H1 (cell line): ENCODE results near the gene ITGB2. TPM values are rescaled to one million over a fixed set of nuclear protein-coding genes. Genes with fewer than 3 reads are reported as not detected.

Source experiments
- CTCF ChIA-PET: fragments of 300-600 bp; sonication (Branson Sonifier 250); formaldehyde crosslinking; loops from one replicate; lab custom pipeline; 2021; ENCODE audit not compliant: partially characterized antibody; lab: Charles Lee
- POLR2A ChIA-PET: fragments of 300-600 bp; sonication (Branson Sonifier 250); formaldehyde crosslinking; loops from one replicate; lab custom pipeline; 2021; ENCODE audit warnings: inconsistent platforms; ENCODE audit not compliant: partially characterized antibody; lab: Charles Lee
- DNase-seq, 2 experiments: peaks; one replicate each; pipeline versions ENCODE4 v3.0.0 to v3.0.0-alpha.2; 2010 to 2022; ENCODE audit warnings: low spot score in 2 of 2, low read depth in 1 of 2, mixed read lengths in 1 of 2
- FAIRE-seq: peaks from 2 replicates; lab custom pipeline; 2011; peaks lifted over from hg19 to GRCh38; lab: Jason Lieb, UNC
- H2AFZ ChIP-seq: 2 replicates; pipeline ENCODE4 v1.8.1; 2012; ENCODE audit warnings: low read length, inconsistent platforms
- H2AK5ac ChIP-seq: 2 replicates; pipeline ENCODE4 v1.6.1; 2013; ENCODE audit warnings: low read depth, low read length
- H2BK120ac ChIP-seq: replicated peaks from 2 replicates; pipeline ENCODE3; 2013; ENCODE audit warnings: low read depth, low read length, inconsistent platforms
- H2BK12ac ChIP-seq: 2 replicates; pipeline ENCODE4 v1.6.1; 2013; ENCODE audit warnings: low read depth, low read length
- H2BK15ac ChIP-seq: 2 replicates; pipeline ENCODE4 v1.6.1; 2013; ENCODE audit warnings: low read length
- H2BK20ac ChIP-seq: 2 replicates; pipeline ENCODE4 v1.6.1; 2013; ENCODE audit warnings: low read length
- H2BK5ac ChIP-seq: 2 replicates; pipeline ENCODE4 v1.6.1; 2013; ENCODE audit warnings: low read depth, low read length
- H3K14ac ChIP-seq: 2 replicates; pipeline ENCODE4 v1.6.1; 2013; ENCODE audit warnings: inconsistent platforms; ENCODE audit not compliant: insufficient read length
- H3K18ac ChIP-seq: 2 replicates; pipeline ENCODE4 v1.6.1; 2013; ENCODE audit warnings: low read length; ENCODE audit errors: extremely low read depth
- H3K23ac ChIP-seq: 2 replicates; pipeline ENCODE4 v1.6.1; 2013; ENCODE audit warnings: inconsistent platforms; ENCODE audit not compliant: insufficient read length
- H3K23me2 ChIP-seq: 2 replicates; pipeline ENCODE4 v1.6.1; 2013; ENCODE audit warnings: low read depth, low read length
- H3K27ac ChIP-seq: 2 replicates; pipeline ENCODE4 v1.6.1; 2011; ENCODE audit warnings: low read depth, low read length, inconsistent platforms
- H3K27me3 ChIP-seq, 4 experiments: replicated peaks in 1 of 4; 1 replicate in 1 of 4; 2 replicates in 3 of 4; pipeline versions ENCODE4 v1.6.1 to v1.8.1; 2011 to 2013; ENCODE audit warnings: low read length in 3 of 4, mild to moderate bottlenecking in 3 of 4, inconsistent platforms in 2 of 4, mixed read lengths in 2 of 4, moderate library complexity in 1 of 4; ENCODE audit not compliant: control insufficient read depth in 3 of 4, insufficient read depth in 3 of 4; ENCODE audit errors: extremely low read depth in 1 of 4
- H3K36me3 ChIP-seq, 4 experiments: 2 replicates each; pipeline versions ENCODE4 v1.6.1 to v1.8.1; 2011 to 2013; ENCODE audit warnings: mild to moderate bottlenecking in 4 of 4, low read length in 3 of 4, moderate library complexity in 2 of 4, control low read depth in 1 of 4, inconsistent platforms in 1 of 4; ENCODE audit not compliant: insufficient read depth in 4 of 4, control insufficient read depth in 2 of 4
- H3K4ac ChIP-seq: replicated peaks from 2 replicates; pipeline ENCODE3; 2013; ENCODE audit warnings: low read length, low read depth, mixed read lengths, inconsistent platforms; ENCODE audit not compliant: insufficient read length
- H3K4me1 ChIP-seq, 4 experiments: replicated peaks in 1 of 4; 1 replicate in 1 of 4; 2 replicates in 3 of 4; pipeline versions ENCODE4 v1.6.1 to v1.8.1; 2011 to 2013; ENCODE audit warnings: low read length in 3 of 4, inconsistent platforms in 2 of 4, mixed read lengths in 1 of 4; ENCODE audit not compliant: insufficient read depth in 4 of 4, control insufficient read depth in 3 of 4
- H3K4me2 ChIP-seq, 2 experiments: 2 replicates each; pipeline versions ENCODE4 v1.6.1 to v1.8.1; 2011 to 2013; ENCODE audit warnings: low read depth in 2 of 2, low read length in 2 of 2, control low read depth in 1 of 2, inconsistent platforms in 1 of 2, mild to moderate bottlenecking in 1 of 2; ENCODE audit not compliant: insufficient read depth in 1 of 2
- H3K4me3 ChIP-seq, 4 experiments: fragments of 200-600, 300-600 bp in 1 of 4; sonication (generic), shearing (Covaris generic), sonication (Bioruptor Twin) in 1 of 4; 2 replicates each; pipeline versions ENCODE4 v1.5.1 to v1.8.1; 2011 to 2016; ENCODE audit warnings: low read length in 4 of 4, low read depth in 3 of 4, control low read depth in 2 of 4, inconsistent platforms in 2 of 4, mild to moderate bottlenecking in 2 of 4, mixed read lengths in 1 of 4, moderate library complexity in 1 of 4; ENCODE audit not compliant: insufficient read depth in 2 of 4; ENCODE audit errors: extremely low read depth in 1 of 4
- H3K56ac ChIP-seq: replicated peaks from 2 replicates; pipeline ENCODE3; 2013; ENCODE audit warnings: low read depth, mild to moderate bottlenecking, mixed read lengths, low read length, inconsistent platforms; ENCODE audit not compliant: insufficient read length
- H3K79me1 ChIP-seq: 2 replicates; pipeline ENCODE4 v1.6.1; 2013; ENCODE audit warnings: low read depth, low read length, control low read depth
- H3K79me2 ChIP-seq, 2 experiments: 2 replicates each; pipeline versions ENCODE4 v1.6.1 to v1.8.1; 2012 to 2013; ENCODE audit warnings: low read length in 2 of 2, mild to moderate bottlenecking in 2 of 2, inconsistent platforms in 1 of 2; ENCODE audit not compliant: insufficient read depth in 2 of 2, control insufficient read depth in 1 of 2
- H3K9ac ChIP-seq, 4 experiments: replicated peaks in 1 of 4; 1 replicate in 1 of 4; 2 replicates in 3 of 4; pipeline versions ENCODE4 v1.6.1 to v1.8.1; 2011 to 2013; ENCODE audit warnings: low read depth in 3 of 4, low read length in 3 of 4, control low read depth in 2 of 4, mild to moderate bottlenecking in 2 of 4, moderate library complexity in 2 of 4, inconsistent platforms in 1 of 4; ENCODE audit errors: extremely low read depth in 1 of 4
- H3K9me3 ChIP-seq, 2 experiments: 2 replicates each; pipeline versions ENCODE4 v1.6.1 to v1.8.1; 2012 to 2013; ENCODE audit warnings: mild to moderate bottlenecking in 2 of 2, moderate library complexity in 2 of 2, control low read depth in 1 of 2, inconsistent platforms in 1 of 2, low read depth in 1 of 2, low read length in 1 of 2, mixed read lengths in 1 of 2; ENCODE audit not compliant: insufficient read depth in 2 of 2
- H4K20me1 ChIP-seq, 2 experiments: replicated peaks in 1 of 2; 2 replicates each; pipeline versions ENCODE3 to v1.8.1; 2011 to 2013; ENCODE audit warnings: inconsistent platforms in 2 of 2, low read length in 2 of 2, mild to moderate bottlenecking in 1 of 2; ENCODE audit not compliant: insufficient read depth in 2 of 2, control insufficient read depth in 1 of 2
- H4K5ac ChIP-seq: 2 replicates; pipeline ENCODE4 v1.6.1; 2013; ENCODE audit warnings: low read length, low read depth, mixed read lengths, inconsistent platforms; ENCODE audit not compliant: insufficient read length
- H4K8ac ChIP-seq: 2 replicates; pipeline ENCODE4 v1.8.0; 2013; ENCODE audit warnings: mild to moderate bottlenecking, moderate library complexity, low read length, inconsistent platforms; ENCODE audit not compliant: insufficient read depth; ENCODE audit errors: extremely low read depth
- H4K91ac ChIP-seq: replicated peaks from 2 replicates; pipeline ENCODE3; 2013; ENCODE audit warnings: low read length, mixed read lengths, inconsistent platforms; ENCODE audit not compliant: insufficient read length
- CBX5 ChIP-seq: fragments of 300-800, 300-1000 bp; sonication (generic); IDR thresholded peaks from 2 replicates; pipeline ENCODE4 v1.7.1; 2016; ENCODE audit warnings: antibody characterized with exemption, low read length, low read depth
- CEBPB ChIP-seq: IDR thresholded peaks from 2 replicates; pipeline ENCODE4 v1.6.1; 2012; ENCODE audit warnings: low read depth, low read length
- GABPA ChIP-seq: IDR thresholded peaks from 2 replicates; pipeline ENCODE4 v1.6.1; 2011; ENCODE audit warnings: mild to moderate bottlenecking, low read length, moderate library complexity, borderline replicate concordance; ENCODE audit not compliant: insufficient read depth
- GTF2F1 ChIP-seq: IDR thresholded peaks from 2 replicates; pipeline ENCODE4 v1.6.1; 2012; ENCODE audit warnings: low read depth, low read length, improper control_type of control experiment, borderline replicate concordance
- NANOG ChIP-seq: IDR thresholded peaks from 2 replicates; pipeline ENCODE4 v1.6.1; 2011; ENCODE audit warnings: low read length, low read depth, mild to moderate bottlenecking, inconsistent platforms; ENCODE audit not compliant: insufficient read depth, poor library complexity, severe bottlenecking
- POLR2AphosphoS5 ChIP-seq: IDR thresholded peaks from 2 replicates; pipeline ENCODE4 v1.6.1; 2011; ENCODE audit warnings: low read depth, low read length
- RBBP5 ChIP-seq: IDR thresholded peaks from 2 replicates; pipeline ENCODE4 v1.7.1; 2012; ENCODE audit warnings: low read depth, mild to moderate bottlenecking, inconsistent platforms, low read length, moderate library complexity, borderline replicate concordance
- RNF2 ChIP-seq: fragments of 200-900, 300-1000 bp; sonication (generic); IDR thresholded peaks from 2 replicates; pipeline ENCODE4 v1.7.1; 2016; ENCODE audit warnings: borderline replicate concordance, low read depth, mild to moderate bottlenecking, antibody characterized with exemption, low read length; ENCODE audit not compliant: poor library complexity, severe bottlenecking; ENCODE audit errors: missing control alignments
- SIN3A ChIP-seq, 2 experiments: IDR thresholded peaks in 1 of 2; conservative IDR thresholded peaks in 1 of 2; 2 replicates each; pipeline ENCODE4 v1.6.1; 2011 to 2012; ENCODE audit warnings: low read length in 2 of 2, improper control_type of control experiment in 1 of 2, low read depth in 1 of 2, mild to moderate bottlenecking in 1 of 2
- TBP ChIP-seq: IDR thresholded peaks from 2 replicates; pipeline ENCODE4 v1.6.1; 2011; ENCODE audit warnings: low read depth, low read length, improper control_type of control experiment
- WGBS, 2 experiments: shearing (Covaris generic) in 1 of 2; methylation state at CpG; one replicate each; pipeline versions ENCODE4 v1.1.6 to v1.1.7; 2013 to 2015; ENCODE audit warnings: low lambda C conversion rate in 2 of 2, mixed read lengths in 2 of 2, inconsistent platforms in 1 of 2, low coverage in 1 of 2, missing lambda C conversion rate in 1 of 2; ENCODE audit not compliant: insufficient replicate concordance in 2 of 2, insufficient coverage in 1 of 2, insufficient read length in 1 of 2; ENCODE audit errors: extremely low coverage in 1 of 2, missing lambda C conversion rate in 1 of 2; 5-methylcytosine and 5-hydroxymethylcytosine counted together
- polyA plus RNA-seq, 7 experiments: library from polyadenylated mRNA; depleted of rRNA in 3 of 7; stranded (reverse) in 5 of 7; unstranded in 2 of 7; fragments of >200 nt in 5 of 7; fragments of 200-250 nt in 2 of 7; gene quantifications; 1 replicate in 5 of 7; 2 replicates in 1 of 7; 4 replicates in 1 of 7; pipeline versions ENCODE4 v1.2.1 to v1.2.3, GENCODE V29; 2011 to 2013; ENCODE audit warnings: missing spikeins in 2 of 7, mixed read lengths in 2 of 7
- total RNA-seq: library from RNA; stranded (reverse); fragmentation: NEBNext Ultra II Directional; extraction: Animal tissue kit (Norgen Biotek cat#: 25700); gene quantifications from 2 replicates; pipeline ENCODE4 v1.2.1, GENCODE V29; 2021
- TF ChIP-seq, protein P1 (sequence below): IDR thresholded peaks from 2 replicates; pipeline ENCODE4 v1.6.1; 2012; ENCODE audit warnings: low read length, inconsistent platforms

Gene ITGB2
- total and polyA plus RNA-seq, 2 of the 8 experiments (the other 6 are each of a cell fraction or from before 2014, with no cell fraction given): 0.24 to 0.63 TPM

DNA sequence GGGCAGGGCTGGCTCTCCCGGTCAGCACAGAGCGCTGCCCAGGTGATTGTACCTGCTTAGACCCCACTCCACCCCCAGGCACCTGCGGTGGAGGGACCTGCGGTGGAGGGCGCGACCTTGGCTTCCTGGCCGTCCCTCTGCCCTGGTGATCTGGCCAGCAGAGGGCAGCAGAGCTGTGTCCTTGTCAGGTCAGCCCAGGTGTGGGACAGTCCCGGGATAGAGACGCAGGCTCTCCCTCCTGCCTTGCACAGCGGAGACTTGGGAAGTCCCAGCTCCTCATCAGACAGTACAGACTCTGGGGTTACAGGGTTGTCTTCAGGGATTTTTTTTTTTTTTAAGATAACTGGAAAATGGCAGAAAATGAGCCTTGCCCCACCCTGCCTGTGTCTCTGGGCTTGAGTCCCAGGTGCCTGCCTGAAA is 29.1 kb upstream of the ITGB2 start:
- CTCF ChIA-PET: interaction anchor here (0.6 to 9.6 kb wide), 42 partner anchors 8 to 453 kb away, joined by 3 to 101 read pairs (median 5); partner anchors contain the start of gene SLX9
- H3K9me3 ChIP-seq: no peaks in the 10 kb centered on the region
- H2BK20ac ChIP-seq: no peak overlapping the region
- H3K27ac ChIP-seq: no peak overlapping the region
- no peak overlapping the region for H3K56ac ChIP-seq
- no peak overlapping the region for H2AK5ac ChIP-seq
- H3K4ac ChIP-seq: no peak overlapping the region
- no peak overlapping the region for H4K5ac ChIP-seq
- DNase-seq: peak; percentile 53 to 98
- H3K79me1 ChIP-seq: peaks cover 17% of the 10 kb centered on the region
- POLR2A ChIA-PET: interaction anchor here (1.0 to 2.8 kb wide), 2 partner anchors 9 to 35 kb away, joined by 3 to 11 read pairs; partner anchors contain the start of gene SLX9
- no peak overlapping the region for H2BK120ac ChIP-seq
- no peak overlapping the region for H3K9ac ChIP-seq
- H3K23me2 ChIP-seq: no peaks in the 10 kb centered on the region
- no peak overlapping the region for H4K91ac ChIP-seq
- no peak overlapping the region for H2AFZ ChIP-seq
- H2BK12ac ChIP-seq: no peak overlapping the region
- no peak overlapping the region for H3K18ac ChIP-seq
- H4K20me1 ChIP-seq: peaks cover 41 to 53% of the 10 kb centered on the region in 2 experiments
- no peak overlapping the region for H3K4me3 ChIP-seq
- no peak overlapping the region for H2BK5ac ChIP-seq
- peak; percentile 84 for FAIRE-seq
- H3K36me3 ChIP-seq: peaks cover 3 to 16% (median 10%) of the 10 kb centered on the region in 4 experiments; a peak in 7 of 8 replicates
- 39% methylated on average over 9 of the region's 10 CpGs; no CpG with 5 or more reads in 1 of the 2 experiments for WGBS, 2 experiments
- H3K4me1 ChIP-seq: no peaks in the 10 kb centered on the region; a peak in 1 of 7 replicates
- H3K14ac ChIP-seq: no peak overlapping the region
- no peak overlapping the region; the same call in 1 of the 2 replicates for H4K8ac ChIP-seq
- H3K4me2 ChIP-seq: no peak overlapping the region
- H3K23ac ChIP-seq: no peak overlapping the region
- no peaks in the 10 kb centered on the region for H3K27me3 ChIP-seq
- H2BK15ac ChIP-seq: no peak overlapping the region
- H3K79me2 ChIP-seq: peaks cover 5 to 72% of the 10 kb centered on the region in 2 experiments; a peak in 3 of 4 replicates
- TF ChIP-seq, protein P1, sequence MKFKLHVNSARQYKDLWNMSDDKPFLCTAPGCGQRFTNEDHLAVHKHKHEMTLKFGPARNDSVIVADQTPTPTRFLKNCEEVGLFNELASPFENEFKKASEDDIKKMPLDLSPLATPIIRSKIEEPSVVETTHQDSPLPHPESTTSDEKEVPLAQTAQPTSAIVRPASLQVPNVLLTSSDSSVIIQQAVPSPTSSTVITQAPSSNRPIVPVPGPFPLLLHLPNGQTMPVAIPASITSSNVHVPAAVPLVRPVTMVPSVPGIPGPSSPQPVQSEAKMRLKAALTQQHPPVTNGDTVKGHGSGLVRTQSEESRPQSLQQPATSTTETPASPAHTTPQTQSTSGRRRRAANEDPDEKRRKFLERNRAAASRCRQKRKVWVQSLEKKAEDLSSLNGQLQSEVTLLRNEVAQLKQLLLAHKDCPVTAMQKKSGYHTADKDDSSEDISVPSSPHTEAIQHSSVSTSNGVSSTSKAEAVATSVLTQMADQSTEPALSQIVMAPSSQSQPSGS: no peak
- no peak for TF ChIP-seq RBBP5
- TF ChIP-seq GABPA: peak; percentile 83; the same call in 1 of the 2 replicates
- no peak for TF ChIP-seq TBP
- TF ChIP-seq GTF2F1: no peak
- no peak for TF ChIP-seq CEBPB
- no peak for TF ChIP-seq CBX5
- peak in 1 of 2 experiments; percentile 49; a peak in 1 of 4 replicates for TF ChIP-seq SIN3A (conservative IDR thresholded peaks at IDR 0.05 in 1 of 2, IDR thresholded peaks at IDR 0.05 in 1 of 2; ENCODE audit: low read depth in 1 of 2, low read length in 2 of 2)
- no peak for TF ChIP-seq RNF2
- TF ChIP-seq POLR2AphosphoS5: peak; percentile 77
- no peak for TF ChIP-seq NANOG
